Retinal pigment epithelial cell (primary cell): ENCODE data around the gene NNAT.
A peak's percentile ranks its signal among the peaks of the same experiment; 100 is the strongest.

Source experiments
- DNase-seq: peaks from one replicate; pipeline ENCODE4 v3.0.0-alpha.2; 2010; ENCODE audit warnings: low read depth
- H3K4me3 ChIP-seq: 2 replicates; pipeline ENCODE4 v1.5.1; 2011; ENCODE audit warnings: mild to moderate bottlenecking, low read length, control low read depth, moderate library complexity
- TF ChIP-seq, protein P1 (sequence below): conservative IDR thresholded peaks from 2 replicates; pipeline ENCODE4 v1.5.1; 2011; ENCODE audit warnings: low read depth, low read length, control low read depth, inconsistent platforms

Gene NNAT

DNA sequence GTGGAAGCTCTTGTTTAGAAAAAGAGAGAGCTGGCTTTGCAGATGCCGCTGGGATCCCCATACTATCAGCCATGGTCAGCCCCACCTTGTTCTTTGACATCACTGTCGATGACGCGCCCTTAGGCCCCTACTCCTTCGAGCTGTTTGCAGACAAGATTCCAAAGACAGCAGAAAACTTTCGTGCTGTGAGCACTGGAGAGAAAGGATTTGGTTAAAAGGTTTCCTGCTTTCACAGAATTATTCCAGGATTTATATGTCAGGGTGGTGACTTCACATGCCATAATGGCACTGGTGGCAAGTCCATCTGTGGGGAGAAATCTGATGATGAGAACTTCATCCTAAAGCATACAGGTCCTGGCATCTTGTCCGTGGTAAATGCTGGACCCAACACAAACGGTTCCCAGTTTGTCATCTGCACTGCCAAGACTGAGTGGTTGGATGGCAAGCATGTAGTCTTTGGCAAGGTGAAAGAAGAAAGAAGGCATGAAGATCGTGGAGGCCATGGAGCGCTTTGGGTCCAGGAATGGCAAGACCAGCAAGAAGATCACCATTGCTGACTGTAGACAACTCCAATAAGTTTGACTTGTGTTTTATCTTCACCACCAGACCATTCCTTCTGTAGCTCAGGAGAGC, 9.0 kb downstream of the NNAT start:
- no peak for DNase-seq
- TF ChIP-seq, protein P1, sequence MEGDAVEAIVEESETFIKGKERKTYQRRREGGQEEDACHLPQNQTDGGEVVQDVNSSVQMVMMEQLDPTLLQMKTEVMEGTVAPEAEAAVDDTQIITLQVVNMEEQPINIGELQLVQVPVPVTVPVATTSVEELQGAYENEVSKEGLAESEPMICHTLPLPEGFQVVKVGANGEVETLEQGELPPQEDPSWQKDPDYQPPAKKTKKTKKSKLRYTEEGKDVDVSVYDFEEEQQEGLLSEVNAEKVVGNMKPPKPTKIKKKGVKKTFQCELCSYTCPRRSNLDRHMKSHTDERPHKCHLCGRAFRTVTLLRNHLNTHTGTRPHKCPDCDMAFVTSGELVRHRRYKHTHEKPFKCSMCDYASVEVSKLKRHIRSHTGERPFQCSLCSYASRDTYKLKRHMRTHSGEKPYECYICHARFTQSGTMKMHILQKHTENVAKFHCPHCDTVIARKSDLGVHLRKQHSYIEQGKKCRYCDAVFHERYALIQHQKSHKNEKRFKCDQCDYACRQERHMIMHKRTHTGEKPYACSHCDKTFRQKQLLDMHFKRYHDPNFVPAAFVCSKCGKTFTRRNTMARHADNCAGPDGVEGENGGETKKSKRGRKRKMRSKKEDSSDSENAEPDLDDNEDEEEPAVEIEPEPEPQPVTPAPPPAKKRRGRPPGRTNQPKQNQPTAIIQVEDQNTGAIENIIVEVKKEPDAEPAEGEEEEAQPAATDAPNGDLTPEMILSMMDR, result no peak
- no peak overlapping the region for H3K4me3 ChIP-seq

DNA sequence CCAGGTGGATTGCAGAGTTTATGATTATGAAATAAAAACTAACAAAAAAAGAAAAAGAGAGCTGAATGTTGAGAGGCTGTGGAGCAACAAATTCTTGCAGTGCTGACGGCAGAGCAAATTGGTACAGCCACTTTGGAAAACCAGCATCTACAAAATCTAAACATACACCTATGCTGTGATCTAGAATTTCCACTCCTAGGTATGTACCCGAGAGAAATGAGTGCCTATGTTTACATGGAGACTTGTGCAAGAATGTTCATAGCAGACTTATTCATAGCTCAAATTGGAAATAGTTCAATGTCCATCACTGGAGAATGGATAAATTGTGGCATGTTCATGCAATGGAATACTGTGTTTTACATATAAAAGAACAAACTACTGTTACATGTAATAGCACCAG, 9.6 kb downstream of the NNAT start:
- no peak for DNase-seq
- TF ChIP-seq, protein P1, result no peak
- H3K4me3 ChIP-seq, result no peak overlapping the region

- H3K4me3 ChIP-seq, result no peak overlapping the region
- TF ChIP-seq, protein P1, result no peak
- no peak for DNase-seq
These were observed 10.8 kb downstream of the NNAT start for GRCh38 chr20:37531856-37532255.

- H3K4me3 ChIP-seq, result no peak overlapping the region
- TF ChIP-seq, protein P1, result no peak
- no peak for DNase-seq
These were observed 12.2 kb downstream of the NNAT start for GRCh38 chr20:37533154-37533715.

DNA sequence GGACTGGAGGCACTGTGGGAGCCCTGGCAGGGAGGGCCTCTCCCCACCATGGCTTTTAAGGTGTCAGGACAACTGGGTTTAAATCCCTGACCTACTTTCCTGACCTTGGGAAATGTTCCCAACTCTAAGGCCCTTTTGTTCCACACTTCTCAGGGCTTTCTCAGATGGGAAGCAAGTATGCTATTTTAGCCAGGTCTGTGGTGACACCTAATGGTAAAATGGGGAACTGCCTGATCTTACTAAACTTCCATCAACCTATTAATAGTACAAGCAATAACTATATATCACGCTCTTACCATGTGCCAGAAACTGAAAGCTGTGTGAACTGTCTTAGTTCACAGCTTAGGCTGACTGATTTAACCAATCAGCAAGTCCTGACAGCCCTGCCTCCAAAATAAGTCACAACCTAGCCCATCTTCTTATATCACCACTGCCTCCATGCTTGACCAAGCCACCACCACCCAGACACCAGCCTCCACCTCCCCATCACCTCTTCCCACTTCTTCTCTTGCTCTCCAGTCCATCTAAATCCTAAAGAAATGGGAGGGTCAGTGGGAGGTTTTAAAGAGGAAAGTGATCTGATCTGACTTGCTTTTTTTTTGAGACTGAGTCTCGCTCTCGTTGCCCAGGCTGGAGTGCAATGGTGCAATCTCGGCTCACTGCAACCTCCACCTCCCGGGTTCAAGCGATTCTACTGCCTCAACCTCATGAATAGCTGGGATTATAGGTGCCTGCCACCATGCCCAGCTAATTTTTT, 13.5 kb downstream of the NNAT start:
- TF ChIP-seq, protein P1, result peak; percentile 80
- peak; percentile 51 for DNase-seq

DNA sequence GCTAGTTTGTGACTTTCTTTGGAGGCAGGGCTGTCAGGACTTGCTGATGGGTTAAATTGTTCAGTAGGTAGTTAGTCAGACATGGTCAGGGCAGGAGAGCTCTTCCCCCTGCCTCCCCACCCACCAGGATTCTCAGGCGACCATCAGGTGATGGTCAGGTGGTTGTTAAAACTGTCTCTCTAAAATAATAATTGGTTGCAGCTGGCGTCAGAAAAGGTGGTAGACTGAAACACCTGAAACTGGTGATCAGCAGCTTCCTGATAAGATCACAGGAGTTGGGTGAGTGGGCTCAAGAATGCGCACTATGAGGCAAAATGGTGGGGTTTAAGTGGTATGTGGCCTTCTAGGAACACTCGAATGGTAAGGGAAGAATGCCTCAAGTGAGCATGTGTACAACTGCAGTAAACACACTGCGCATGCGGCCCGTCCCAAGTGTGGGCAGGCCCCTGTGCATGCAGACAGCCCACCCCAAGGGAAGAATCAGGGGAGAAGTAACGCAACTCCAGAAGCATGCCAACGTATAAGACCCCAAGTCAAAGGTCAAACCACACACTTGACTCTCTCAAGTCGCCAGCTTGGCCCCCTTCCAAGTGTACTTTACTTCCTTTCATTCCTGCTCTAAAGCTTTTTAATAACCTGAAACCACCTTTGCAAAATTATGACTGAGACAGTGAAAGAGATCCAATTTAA, 14.5 kb downstream of the NNAT start:
- H3K4me3 ChIP-seq, result no peak overlapping the region
- no peak for DNase-seq
- TF ChIP-seq, protein P1, result no peak

More for the DNA sequence above, 13.5 kb downstream of the NNAT start:
- H3K4me3 ChIP-seq, result no peak overlapping the region
